Cerebellar cortex (tissue), 1 donor: ENCODE results near the gene STH.
A peak's percentile ranks its signal among the peaks of the same experiment; 100 is the strongest.
"Not testable (repeated sequence)": the region's sequence is repeated elsewhere in the genome, so short reads cannot be mapped to it uniquely, and the experiment has no call there.

Experiments used
- DNase-seq: peaks from one replicate; pipeline ENCODE4 v3.0.0-alpha.2; 2015; ENCODE audit warnings: low spot score

The STH gene, protein sequence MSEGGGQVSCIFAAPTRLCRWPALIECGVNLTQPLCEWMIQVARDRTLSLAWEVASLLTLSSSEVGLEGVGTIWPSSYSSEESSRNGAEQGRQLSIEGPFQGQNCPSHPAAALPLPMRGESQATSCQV

DNA sequence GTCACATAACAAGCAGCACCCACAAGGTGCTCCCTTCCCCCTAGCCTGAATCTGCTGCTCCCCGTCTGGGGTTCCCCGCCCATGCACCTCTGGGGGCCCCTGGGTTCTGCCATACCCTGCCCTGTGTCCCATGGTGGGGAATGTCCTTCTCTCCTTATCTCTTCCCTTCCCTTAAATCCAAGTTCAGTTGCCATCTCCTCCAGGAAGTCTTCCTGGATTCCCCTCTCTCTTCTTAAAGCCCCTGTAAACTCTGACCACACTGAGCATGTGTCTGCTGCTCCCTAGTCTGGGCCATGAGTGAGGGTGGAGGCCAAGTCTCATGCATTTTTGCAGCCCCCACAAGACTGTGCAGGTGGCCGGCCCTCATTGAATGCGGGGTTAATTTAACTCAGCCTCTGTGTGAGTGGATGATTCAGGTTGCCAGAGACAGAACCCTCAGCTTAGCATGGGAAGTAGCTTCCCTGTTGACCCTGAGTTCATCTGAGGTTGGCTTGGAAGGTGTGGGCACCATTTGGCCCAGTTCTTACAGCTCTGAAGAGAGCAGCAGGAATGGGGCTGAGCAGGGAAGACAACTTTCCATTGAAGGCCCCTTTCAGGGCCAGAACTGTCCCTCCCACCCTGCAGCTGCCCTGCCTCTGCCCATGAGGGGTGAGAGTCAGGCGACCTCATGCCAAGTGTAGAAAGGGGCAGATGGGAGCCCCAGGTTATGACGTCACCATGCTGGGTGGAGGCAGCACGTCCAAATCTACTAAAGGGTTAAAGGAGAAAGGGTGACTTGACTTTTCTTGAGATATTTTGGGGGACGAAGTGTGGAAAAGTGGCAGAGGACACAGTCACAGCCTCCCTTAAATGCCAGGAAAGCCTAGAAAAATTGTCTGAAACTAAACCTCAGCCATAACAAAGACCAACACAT lies at the start of gene STH:
TSS of gene STH (plus strand) at position 264 of the 913 bp plus-strand sequence. CDS start at position 294, 30 bp downstream.
- no peak for DNase-seq

DNA sequence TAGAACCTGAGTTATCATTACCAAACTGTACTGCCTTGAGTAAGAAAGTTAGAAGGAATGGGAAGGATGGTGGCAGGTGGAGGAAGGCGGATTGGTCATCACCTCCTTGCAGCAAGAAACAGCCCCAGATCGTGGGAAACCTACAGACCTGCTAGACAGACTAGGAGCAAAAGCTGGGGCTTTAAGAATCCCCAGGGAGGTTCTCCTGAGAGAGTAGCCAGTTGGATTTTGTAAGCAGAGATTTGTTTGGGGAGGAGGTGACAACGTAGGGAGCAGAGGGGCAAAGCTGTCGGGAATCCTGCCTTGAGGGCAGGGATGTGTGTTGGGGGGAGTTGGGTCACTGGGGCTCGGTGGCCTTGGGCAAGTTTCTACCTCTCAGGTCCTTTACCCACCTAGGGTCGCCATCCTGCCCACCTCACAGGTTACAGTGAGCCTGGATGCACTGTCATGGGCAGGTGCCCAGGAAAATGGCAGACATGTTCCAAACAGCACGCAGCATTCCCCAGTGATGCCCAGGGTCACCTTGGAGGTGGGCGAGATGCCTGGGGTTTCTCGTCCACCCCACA lies 49.2 kb upstream of the STH start:
- no peak for DNase-seq

DNA sequence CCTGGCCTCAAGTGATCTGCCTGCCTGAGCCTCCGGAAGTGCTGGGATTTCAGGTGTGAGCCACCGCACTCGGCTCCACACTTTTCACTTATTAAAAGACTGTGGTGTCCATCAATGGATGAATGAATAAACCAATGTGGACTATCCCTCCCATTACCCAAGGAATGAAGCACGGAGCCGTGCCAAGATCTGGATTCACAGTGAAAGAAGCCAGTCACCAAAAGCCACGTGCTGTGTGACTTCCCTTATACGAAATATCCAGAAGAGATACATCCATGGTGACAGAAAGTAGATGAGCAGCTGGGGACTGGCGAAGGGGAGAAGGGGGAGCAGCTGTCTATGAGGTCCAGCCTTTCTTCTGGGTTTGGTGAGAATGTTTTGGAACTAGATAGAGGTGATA lies 48.2 kb upstream of the STH start:
- DNase-seq: no peak

DNA sequence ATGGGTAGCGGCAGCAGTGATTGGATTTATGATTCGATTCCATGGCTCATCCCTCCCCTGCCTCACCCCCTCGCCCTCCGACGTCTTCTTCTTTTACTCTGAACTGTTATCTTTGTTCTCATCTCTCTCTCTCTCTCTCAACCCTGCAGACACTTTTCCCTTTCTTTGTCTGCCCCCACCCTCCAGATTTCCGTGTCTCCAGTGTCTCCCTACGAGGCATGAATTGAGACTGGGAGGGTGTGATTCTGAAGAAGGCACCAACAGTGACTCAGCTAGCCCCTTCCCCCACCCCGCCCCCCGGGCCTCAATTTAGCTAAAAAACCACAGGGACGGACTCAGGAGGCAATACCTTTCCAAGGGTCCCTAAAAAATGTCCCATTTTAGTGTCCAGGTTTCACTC lies 47.6 kb upstream of the STH start:
- DNase-seq: no peak

DNA sequence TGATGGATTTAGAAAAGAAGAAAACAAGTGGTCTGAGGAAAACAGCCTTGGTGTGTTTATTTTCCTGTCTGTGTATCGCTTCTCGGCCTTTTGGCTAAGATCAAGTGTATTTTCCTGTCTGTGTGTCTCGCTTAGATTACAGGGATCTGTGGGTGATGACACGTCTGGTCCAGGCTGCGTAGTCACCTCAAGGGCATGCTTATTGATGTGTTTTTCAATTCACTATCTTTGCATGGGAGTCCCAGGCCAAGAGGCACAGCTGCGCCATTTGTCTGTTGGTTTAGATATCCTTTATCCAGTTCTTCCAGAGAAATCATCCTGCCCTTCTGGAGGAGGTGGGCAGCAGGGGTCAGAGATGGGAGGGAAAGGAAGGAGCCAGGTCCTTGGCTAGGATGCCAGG lies 47.1 kb upstream of the STH start:
- no peak for DNase-seq

DNA sequence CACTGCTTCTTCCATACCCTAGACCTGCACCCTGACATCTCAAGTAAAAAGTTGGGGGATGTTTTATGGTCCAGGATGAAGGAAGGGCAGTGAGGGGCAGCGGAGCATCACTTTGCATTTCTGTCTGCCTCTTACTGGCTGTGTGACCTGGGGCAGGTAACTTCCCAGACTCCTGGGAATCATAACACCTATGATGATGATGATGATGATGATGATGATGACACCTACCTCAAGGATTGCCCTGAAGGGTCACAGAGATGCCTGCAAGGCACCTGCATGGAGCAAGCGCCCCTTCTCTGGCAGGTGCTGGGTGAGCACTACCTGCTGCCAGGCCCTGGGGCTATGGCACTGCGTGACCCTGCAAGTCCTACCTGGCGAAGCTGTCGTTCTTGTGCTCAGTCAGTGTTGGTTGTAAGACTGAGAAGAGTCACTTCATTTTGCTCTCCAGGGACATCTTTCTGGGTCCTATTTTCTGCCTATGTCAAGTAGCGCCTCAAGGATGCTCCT lies 46.2 kb upstream of the STH start:
- no peak for DNase-seq

DNA sequence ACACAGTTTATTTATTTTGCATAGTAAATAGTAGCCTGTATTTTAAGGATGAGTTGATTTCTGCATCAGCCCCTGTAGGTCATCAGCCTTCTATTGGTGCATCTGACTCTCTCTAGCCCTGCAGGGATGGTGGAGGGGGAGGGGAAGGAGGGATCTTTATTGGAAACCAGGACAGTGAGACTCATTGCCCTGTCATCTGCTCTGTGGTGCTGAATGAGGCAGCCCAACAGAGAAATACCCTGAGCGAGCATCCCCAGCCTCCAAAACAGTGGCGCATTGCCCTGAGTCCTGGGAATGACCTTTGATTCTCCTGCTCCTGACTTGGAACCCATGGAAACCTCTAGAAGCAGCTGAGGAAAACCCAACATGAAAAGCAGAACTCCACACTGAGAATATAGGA lies 45.5 kb upstream of the STH start:
- DNase-seq: no peak

DNA sequence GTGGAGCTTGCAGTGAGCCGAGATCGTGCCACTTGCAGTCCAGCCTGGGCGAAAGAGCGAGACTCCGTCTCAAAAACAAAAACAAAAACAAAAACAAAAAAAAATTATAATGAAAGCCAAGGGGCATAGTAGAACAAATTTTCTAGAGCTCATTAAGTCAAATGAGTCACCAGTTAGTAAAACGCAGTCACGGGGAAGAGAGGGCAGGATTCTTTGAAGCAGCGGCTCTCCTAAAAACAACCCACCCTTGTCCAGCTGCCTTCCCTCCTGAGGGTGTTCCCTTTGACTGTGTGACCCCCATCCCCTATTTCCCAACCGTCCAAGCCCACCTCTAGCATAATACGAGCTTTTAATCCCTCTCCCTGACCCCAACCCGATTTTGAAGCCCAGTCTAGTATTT lies 44.1 kb upstream of the STH start:
- DNase-seq: no peak

DNA sequence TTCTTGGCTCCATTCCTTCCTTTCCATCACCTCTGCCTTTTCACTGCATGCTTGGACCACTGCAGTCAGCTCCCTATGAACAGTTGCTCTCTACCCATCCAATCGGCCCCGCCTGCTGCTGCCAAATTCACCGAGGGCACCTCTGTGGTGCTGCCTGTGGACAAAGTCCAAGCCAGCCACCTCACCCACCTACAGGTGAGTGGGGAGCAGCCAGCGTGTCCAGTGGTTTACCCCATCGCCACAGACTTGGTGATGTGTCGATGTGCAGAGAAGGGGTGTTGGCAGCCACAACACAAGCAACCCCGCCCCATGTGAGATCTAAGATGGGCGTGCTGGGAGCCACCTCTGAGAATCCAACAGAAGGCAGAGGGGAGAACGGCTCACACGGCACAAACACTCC lies 43.7 kb upstream of the STH start:
- no peak for DNase-seq

DNA sequence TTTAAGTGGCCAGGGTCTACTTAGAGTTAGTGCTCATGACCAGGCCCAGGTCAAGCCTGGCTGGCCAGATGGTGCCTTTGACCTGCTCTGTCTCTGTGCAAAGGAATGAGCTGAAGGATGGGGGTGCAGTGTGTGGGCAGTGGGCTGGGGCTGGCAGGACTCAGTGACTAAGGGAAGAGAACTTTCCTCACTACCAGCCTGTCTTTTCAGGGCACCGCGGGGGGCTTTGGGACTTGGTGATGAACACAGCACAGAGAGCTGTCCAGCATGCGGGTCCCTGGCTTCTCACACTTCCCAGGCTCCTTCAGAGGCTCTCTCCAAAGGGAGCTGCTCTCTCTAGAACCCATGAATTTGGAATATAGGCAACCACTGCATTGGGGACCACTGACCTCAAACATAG lies 43.0 kb upstream of the STH start:
- no peak for DNase-seq

DNA sequence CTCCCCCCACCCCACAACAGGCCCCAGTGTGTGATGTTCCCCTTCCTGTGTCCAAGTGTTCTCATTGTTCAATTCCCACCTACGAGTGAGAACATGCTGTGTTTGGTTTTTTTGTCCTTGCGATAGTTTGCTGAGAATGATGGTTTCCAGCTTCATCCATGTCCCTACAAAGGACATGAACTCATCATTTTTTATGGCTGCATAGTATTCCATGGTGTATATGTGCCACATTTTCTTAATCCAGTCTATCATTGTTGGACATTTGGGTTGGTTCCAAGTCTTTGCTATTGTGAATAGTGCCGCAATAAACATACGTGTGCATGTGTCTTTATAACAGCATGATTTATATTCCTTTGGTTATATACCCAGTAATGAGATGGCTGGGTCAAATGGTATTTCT lies 42.3 kb upstream of the STH start:
- DNase-seq: not testable (repeated sequence)

DNA sequence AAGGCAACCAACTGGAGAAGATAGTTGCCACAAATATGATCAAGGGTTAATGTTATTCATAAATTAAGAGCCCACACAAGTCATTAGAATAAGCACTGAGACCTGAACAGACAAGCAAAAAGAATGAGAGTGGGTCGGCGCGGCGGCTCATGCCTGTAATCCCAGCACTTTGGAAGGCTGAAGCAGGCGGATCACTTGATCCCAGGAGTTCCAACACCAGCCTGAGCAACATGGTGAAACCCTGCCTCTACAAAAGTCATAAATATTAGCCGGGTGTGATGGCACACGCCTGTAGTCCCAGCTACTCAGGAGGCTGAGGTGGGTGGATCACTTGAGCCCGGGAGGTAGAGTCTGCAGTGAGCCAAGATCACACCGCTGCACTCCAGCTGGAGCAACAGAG lies 40.7 kb upstream of the STH start:
- DNase-seq: no peak

DNA sequence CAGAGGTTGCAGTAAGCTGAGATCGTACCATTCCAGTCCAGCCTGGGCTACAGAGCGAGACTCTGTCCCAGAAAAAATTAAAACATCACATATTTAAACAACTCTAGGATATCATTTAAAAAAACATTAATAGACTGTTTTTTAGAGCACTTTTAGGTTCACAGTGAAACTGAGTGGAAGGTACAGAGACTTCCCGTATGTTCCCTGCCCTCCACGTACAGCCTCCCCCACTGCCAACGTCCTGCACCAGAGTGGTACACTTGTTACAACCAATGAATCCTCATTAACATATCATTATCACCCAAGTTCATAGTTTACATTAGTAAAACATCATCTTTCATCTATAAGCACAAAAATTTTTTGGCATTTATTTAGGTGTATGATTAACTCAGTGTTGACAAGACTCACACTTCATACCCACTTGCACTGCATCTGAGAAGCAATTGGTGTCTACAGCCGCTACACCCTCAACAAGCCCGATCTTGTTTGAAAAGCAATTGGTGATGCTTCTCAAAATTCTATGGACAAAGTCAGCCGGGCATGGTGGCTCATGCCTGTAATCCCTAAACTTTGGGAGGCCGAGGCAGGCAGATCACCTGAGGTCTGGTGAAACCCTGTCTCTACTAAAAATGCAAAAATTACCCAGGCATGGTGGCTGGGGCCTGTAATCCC lies 39.9 kb upstream of the STH start:
- DNase-seq: no peak

DNA sequence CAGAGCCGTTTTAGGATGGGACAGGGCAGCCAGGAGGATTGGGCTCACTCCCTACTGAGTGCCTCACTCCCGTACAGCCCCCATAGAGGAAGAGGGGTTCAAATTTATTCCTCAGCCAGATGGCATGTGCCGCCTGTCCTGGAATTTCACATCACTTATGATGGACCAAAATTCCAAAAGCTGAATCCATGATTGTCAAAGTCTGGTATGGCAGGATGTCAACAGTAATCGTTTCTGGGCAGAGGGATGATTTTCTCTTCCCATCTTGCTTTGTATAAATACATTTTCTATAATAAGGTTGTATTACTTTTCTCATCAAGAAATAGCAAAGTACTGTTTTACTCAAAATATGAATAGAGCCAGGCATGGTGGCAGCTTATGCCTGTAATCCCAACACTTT lies 38.7 kb upstream of the STH start:
- DNase-seq: no peak

DNA sequence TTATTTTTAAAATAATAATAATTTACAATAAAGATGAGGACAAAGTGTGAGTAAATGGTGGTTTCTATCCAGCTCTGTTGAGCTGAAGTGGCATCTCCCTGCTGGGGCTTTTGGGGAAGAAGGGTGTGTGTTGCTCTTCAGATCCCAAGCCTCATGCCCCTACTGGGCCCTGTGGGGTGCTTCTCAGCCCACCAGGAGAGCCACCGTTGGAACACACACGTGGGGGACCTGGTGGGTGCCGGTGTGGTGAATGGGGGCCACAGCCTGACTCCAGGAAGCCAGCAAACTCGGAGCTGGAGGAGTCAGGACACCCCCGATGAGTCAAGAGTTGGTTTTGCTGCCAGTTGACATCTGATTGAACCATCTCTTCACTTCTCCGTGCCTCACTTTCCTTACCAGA lies 37.8 kb upstream of the STH start:
- DNase-seq: no peak

DNA sequence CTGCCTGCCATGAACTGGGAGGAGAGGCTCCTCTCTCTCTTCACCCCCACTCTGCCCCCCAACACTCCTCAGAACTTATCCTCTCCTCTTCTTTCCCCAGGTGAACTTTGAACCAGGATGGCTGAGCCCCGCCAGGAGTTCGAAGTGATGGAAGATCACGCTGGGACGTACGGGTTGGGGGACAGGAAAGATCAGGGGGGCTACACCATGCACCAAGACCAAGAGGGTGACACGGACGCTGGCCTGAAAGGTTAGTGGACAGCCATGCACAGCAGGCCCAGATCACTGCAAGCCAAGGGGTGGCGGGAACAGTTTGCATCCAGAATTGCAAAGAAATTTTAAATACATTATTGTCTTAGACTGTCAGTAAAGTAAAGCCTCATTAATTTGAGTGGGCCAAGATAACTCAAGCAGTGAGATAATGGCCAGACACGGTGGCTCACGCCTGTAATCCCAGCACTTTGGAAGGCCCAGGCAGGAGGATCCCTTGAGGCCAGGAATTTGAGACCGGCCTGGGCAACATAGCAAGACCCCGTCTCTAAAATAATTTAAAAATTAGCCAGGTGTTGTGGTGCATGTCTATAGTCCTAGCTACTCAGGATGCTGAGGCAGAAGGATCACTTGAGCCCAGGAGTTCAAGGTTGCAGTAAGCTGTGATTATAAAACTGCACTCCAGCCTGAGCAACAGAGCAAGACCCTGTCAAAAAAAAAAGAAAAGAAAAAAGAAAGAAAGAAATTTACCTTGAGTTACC lies 36.7 kb upstream of the STH start:
- no peak for DNase-seq

DNA sequence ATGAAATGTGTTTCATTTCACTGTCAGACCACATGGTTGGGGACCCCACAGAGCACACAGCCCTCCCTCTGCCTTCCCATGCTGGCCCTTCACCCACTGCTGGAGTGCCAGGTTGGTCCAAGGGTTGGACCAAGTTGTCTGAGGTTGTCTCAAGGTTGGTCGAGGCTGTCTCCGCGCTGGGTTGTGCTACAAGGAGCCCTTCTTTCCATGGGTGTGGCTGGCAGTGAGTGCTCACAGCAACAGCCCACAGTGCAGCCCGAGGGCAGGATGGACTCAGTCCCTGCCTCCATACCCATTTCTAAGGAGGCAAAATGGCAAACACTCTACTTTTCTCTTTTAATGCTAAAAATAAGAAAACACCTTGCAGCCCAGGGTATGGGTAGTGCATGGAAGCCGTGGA lies 35.8 kb upstream of the STH start:
- no peak for DNase-seq

DNA sequence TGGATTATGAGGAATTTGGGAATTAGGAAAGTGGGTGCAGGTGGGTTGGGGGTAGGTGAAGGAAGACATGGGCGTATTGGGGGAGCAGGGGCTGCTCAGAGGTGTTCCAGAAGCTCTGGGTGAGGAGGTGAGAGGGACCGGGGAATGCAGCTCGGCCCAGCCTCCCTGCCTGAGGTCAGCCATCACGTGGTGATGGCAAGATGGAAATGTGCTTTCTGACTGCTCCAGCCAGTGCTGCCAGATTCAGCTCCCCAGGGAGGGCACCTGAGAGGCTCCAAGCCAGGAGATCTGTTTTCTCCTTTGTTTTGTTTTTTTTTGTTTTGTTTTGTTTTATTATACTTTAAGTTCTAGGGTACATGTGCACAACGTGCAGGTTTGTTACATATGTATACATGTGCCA lies 35.2 kb upstream of the STH start:
- DNase-seq: no peak

DNA sequence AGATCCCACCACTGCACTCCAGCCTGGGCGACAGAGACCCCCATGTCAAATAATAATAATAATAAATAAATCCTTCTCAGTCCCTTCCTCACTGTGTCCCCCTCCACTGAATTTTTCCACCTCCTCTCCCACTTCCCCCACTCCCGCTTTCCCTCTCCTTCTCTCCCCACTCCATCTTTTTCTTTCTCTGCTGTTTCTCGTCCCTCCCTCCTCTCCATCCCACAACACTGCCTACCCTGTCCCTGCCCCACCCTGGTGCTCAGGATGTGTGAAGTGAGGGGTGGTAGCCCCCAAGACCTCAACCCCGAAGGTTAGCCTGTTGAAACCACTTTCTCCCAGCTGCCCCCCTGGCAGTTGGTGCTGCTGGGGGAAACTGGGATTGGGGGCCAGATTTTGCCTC lies 34.4 kb upstream of the STH start:
- DNase-seq: no peak

DNA sequence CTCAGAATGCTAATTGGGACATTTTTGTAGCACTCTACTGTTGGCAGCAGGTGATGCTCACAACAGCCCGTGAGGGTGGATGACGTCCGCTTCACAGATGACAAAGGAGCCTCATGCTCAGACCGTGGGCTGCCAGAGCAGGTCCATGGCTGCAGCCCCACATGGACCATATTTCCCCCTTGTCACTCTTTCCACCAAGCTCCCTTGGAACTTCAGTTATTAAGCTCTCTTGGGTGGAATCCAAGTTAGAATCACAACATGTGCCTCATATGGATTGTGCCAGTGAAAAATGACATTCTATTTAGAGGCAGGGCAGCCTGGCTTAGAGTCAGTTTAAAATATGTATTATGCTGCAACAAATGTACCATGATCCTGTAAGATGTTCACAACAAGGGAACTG lies 33.2 kb upstream of the STH start:
- peak; percentile 64 for DNase-seq

DNA sequence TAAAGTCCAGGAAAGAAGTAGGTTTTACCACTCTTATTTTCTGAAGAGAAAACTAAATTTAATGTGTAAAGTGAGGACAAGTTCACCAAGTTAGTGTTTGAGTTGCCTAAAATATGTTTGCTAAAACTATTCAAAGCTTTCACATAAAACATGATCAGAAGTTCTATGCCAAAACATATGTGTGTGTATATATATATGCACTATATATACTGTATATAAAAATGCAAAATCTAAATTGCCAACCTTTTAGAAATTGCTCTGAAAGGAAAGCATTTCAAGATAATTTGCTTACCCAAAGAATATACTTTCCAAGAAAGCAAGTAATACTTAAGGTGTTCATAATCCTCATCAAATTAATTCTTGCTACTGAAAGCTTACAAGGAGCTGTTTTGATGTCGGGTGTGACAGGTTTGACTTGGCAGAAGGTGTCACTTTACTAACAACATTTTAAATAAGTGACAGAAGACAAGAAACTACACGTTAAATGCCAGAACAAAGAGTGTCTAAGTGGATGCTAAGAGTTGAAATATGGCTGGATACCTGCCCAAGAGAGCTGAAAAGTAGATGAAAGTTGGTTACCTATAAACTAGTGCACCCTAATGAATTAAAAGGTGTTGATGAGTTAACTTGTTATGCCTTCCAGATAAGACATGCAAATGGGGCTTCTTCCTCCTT lies 32.3 kb upstream of the STH start:
- DNase-seq: no peak

DNA sequence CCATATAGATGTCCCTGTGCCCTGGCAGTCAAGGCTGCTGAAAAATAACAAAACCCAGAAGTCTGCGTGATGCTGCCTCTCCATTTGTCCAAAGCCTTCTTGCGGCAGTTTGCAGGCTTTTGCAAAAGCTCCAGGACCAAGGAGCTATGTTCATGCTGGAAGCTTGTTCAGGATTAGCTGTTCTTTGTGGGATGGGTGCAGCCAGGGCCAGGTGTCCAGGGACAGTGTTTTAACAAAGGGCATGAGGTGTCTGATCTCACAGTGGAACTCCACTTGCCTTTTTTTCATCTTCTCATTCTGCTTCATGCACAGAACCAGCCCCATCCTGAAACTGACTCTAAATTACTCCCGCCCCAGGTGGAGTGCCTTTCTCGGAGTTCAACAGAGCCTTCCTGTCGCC lies 31.7 kb upstream of the STH start:
- no peak for DNase-seq
